A549 (cell line): ENCODE data around the gene SLC66A2. TPM values are rescaled to one million over a fixed set of nuclear protein-coding genes. Genes with fewer than 3 reads are reported as not detected.

Experiments
- ATAC-seq, 2 experiments: fragments of 200-7000 bp in 1 of 2; fragments of >200 bp in 1 of 2; cut with Nextera tagmentation in 1 of 2; cut with Tn5 transposase in 1 of 2; 3 replicates each; pipeline versions ENCODE4 v1.8.0 to v1.9.1; 2018 to 2020; ENCODE audit warnings: mild to moderate bottlenecking in 1 of 2, moderate library complexity in 1 of 2
- CTCF ChIA-PET: fragments of 300-600 bp; sonication (Branson Sonifier 250); formaldehyde crosslinking; extraction: SDS; loops from one replicate; lab custom pipeline; 2021; ENCODE audit warnings: antibody characterized with exemption, inconsistent platforms; lab: Yijun Ruan, JAX
- POLR2A ChIA-PET: fragments of 350-600 bp; formaldehyde crosslinking; extraction: SDS; loops from one replicate; lab custom pipeline; 2021; ENCODE audit warnings: antibody characterized with exemption, inconsistent platforms; lab: Yijun Ruan, JAX
- DNase-seq, 2 experiments: peaks; one replicate each; pipeline versions ENCODE4 v3.0.0 to v3.0.0-alpha.2; 2011 to 2016; ENCODE audit warnings: low read depth in 1 of 2, low spot score in 1 of 2
- FAIRE-seq: peaks from 2 replicates; lab custom pipeline; 2011; peaks lifted over from hg19 to GRCh38; lab: Jason Lieb, UNC
- H3K27ac ChIP-seq, 2 experiments: fragments of >200 bp; sonication (Bioruptor Twin); formaldehyde crosslinking; 3 replicates each; pipeline ENCODE4 v1.5.1; 2016 to 2017
- H3K4me1 ChIP-seq: fragments of >200 bp; sonication (Bioruptor Twin); formaldehyde crosslinking; 3 replicates; pipeline ENCODE4 v1.6.1; 2016
- H3K4me2 ChIP-seq: fragments of >200 bp; sonication (Bioruptor Twin); formaldehyde crosslinking; 3 replicates; pipeline ENCODE4 v1.6.1; 2016
- H3K4me3 ChIP-seq: fragments of >200 bp; sonication (Bioruptor Twin); formaldehyde crosslinking; 3 replicates; pipeline ENCODE4 v1.5.1; 2016
- H3K9me3 ChIP-seq: fragments of >200 bp; sonication (Bioruptor Twin); formaldehyde crosslinking; 3 replicates; pipeline ENCODE4 v1.6.1; 2016
- BCL3 ChIP-seq: fragments of >200 bp; sonication (Bioruptor Twin); formaldehyde crosslinking; IDR thresholded peaks from 3 replicates; pipeline ENCODE4 v1.6.1; 2016
- CBX2 ChIP-seq: fragments of 200-600 bp; sonication (generic); IDR thresholded peaks from 2 replicates; pipeline ENCODE4 v1.6.1; 2016; ENCODE audit warnings: low read depth, mild to moderate bottlenecking, borderline replicate concordance
- ELK1 ChIP-seq: fragments of 150-350 bp; IDR thresholded peaks from 2 replicates; pipeline ENCODE4 v1.6.1; 2014; ENCODE audit warnings: low read depth, mild to moderate bottlenecking, low read length
- EP300 ChIP-seq, 2 experiments: fragments of >200 bp; sonication (Bioruptor Twin); formaldehyde crosslinking; IDR thresholded peaks; 2 replicates in 1 of 2; 3 replicates in 1 of 2; pipeline ENCODE4 v1.6.1; 2016 to 2017
- ESRRA ChIP-seq: fragments of 150-350 bp; IDR thresholded peaks from 2 replicates; pipeline ENCODE4 v1.6.1; 2014; ENCODE audit warnings: mild to moderate bottlenecking, low read length, borderline replicate concordance
- FOSL2 ChIP-seq, 2 experiments: fragments of 450-650 bp in 1 of 2; fragments of >200 bp in 1 of 2; sonication (Bioruptor Twin) in 1 of 2; formaldehyde crosslinking; IDR thresholded peaks; 2 replicates each; pipeline versions ENCODE4 v1.5.0 to v1.6.1; 2016 to 2020; ENCODE audit warnings: mild to moderate bottlenecking in 1 of 2, moderate library complexity in 1 of 2
- FOXS1 ChIP-seq: fragments of 250-450 bp; sonication (Bioruptor Pico); IDR thresholded peaks from 2 replicates; pipeline ENCODE4 v1.5.0; 2020; ENCODE audit warnings: mild to moderate bottlenecking, moderate library complexity
- HDAC2 ChIP-seq: fragments of 200-600 bp; sonication (generic); IDR thresholded peaks from 2 replicates; pipeline ENCODE4 v1.6.1; 2016
- HEYL ChIP-seq: fragments of 250-450 bp; sonication (Bioruptor Pico); IDR thresholded peaks from 2 replicates; pipeline ENCODE4 v1.8.0; 2021; ENCODE audit warnings: mild to moderate bottlenecking, moderate library complexity
- HOXA7 ChIP-seq: fragments of 250-450 bp; sonication (Bioruptor Pico); IDR thresholded peaks from 2 replicates; pipeline ENCODE4 v1.5.0; 2020; ENCODE audit warnings: mild to moderate bottlenecking, moderate library complexity
- JUN ChIP-seq, 2 experiments: fragments of >200 bp; sonication (Bioruptor Twin); formaldehyde crosslinking; IDR thresholded peaks; 2 replicates in 1 of 2; 3 replicates in 1 of 2; pipeline ENCODE4 v1.6.1; 2016 to 2017
- JUNB ChIP-seq: fragments of >200 bp; sonication (Bioruptor Twin); formaldehyde crosslinking; IDR thresholded peaks from 2 replicates; pipeline ENCODE4 v1.6.1; 2016
- RAD21 ChIP-seq, 2 experiments: fragments of >200 bp in 1 of 2; sonication (Bioruptor Twin) in 1 of 2; formaldehyde crosslinking in 1 of 2; IDR thresholded peaks in 1 of 2; conservative IDR thresholded peaks in 1 of 2; 2 replicates in 1 of 2; 3 replicates in 1 of 2; pipeline ENCODE4 v1.6.1; 2012 to 2018; ENCODE audit warnings: inconsistent platforms in 1 of 2
- RCOR1 ChIP-seq: fragments of 150-350 bp; IDR thresholded peaks from 2 replicates; pipeline ENCODE4 v1.6.1; 2014; ENCODE audit warnings: antibody characterized with exemption, low read length, low read depth
- RFX5 ChIP-seq: fragments of 450-650 bp; IDR thresholded peaks from 2 replicates; pipeline ENCODE4 v1.7.1; 2014; ENCODE audit warnings: antibody characterized with exemption, mild to moderate bottlenecking, moderate library complexity
- RNF2 ChIP-seq: fragments of 200-600 bp; sonication (generic); IDR thresholded peaks from 2 replicates; pipeline ENCODE4 v1.6.1; 2016; ENCODE audit warnings: low read depth, mild to moderate bottlenecking, antibody characterized with exemption, moderate library complexity, borderline replicate concordance
- SMC3 ChIP-seq: fragments of >200 bp; sonication (Bioruptor Twin); formaldehyde crosslinking; IDR thresholded peaks from 3 replicates; pipeline ENCODE4 v1.6.1; 2018; ENCODE audit warnings: inconsistent platforms
- USF2 ChIP-seq: fragments of 450-650 bp; IDR thresholded peaks from 2 replicates; pipeline ENCODE4 v1.6.1; 2014; ENCODE audit warnings: antibody characterized with exemption
- ZC3H11A ChIP-seq: fragments of 450-650 bp; IDR thresholded peaks from 2 replicates; pipeline ENCODE4 v1.6.1; 2014; ENCODE audit warnings: antibody characterized with exemption, mild to moderate bottlenecking
- ZFP36 ChIP-seq: fragments of 450-650 bp; IDR thresholded peaks from 2 replicates; pipeline ENCODE4 v1.6.1; 2014; ENCODE audit warnings: borderline replicate concordance; ENCODE audit not compliant: partially characterized antibody
- ZSCAN20 ChIP-seq: fragments of 250-450 bp; sonication (Bioruptor Pico); IDR thresholded peaks from 2 replicates; pipeline ENCODE4 v1.8.0; 2022; ENCODE audit warnings: mild to moderate bottlenecking, moderate library complexity
- WGBS: methylation state at CpG from one replicate; pipeline ENCODE4 v1.1.6; 2017; ENCODE audit errors: missing lambda C conversion rate; 5-methylcytosine and 5-hydroxymethylcytosine counted together
- polyA plus RNA-seq, 4 experiments: library from polyadenylated mRNA; depleted of rRNA in 3 of 4; stranded (reverse); fragments of >200 nt; fragmentation: RNase III in 1 of 4; extraction: RNeasy Plus Mini Kit Qiagen cat#74134 plus additional on column Dnase treatment in 1 of 4; gene quantifications; 2 replicates in 3 of 4; 3 replicates in 1 of 4; pipeline ENCODE4 v1.2.3, GENCODE V29; 2011 to 2017

SLC66A2 gene
- polyA plus RNA-seq, 2 of the 4 experiments (the other 2 are of a cell fraction) = 4.8 to 11.5 TPM

- TF ChIP-seq ZC3H11A (no peak), RFX5 (no peak)
- no peak for ATAC-seq
- CTCF ChIA-PET = no interaction called here
- Histone ChIP-seq H3K9me3 (peaks cover 41% of the 10 kb centered on the region), H3K27ac (no peak overlapping the region), H3K4me2 (no peak overlapping the region), H3K4me3 (no peak overlapping the region), H3K4me1 (no peaks in the 10 kb centered on the region)
- POLR2A ChIA-PET = no interaction called here
- no peak for FAIRE-seq
- 60% methylated on average over 3 of the region's 3 CpGs for WGBS
- DNase-seq = no peak
These were observed 18.5 kb downstream of the SLC66A2 start for GRCh38 chr18:79932907-79933306.

- H3K27ac ChIP-seq = no peak overlapping the region
- WGBS = 67% methylated on average over 2 of the region's 2 CpGs
- no peak for TF ChIP-seq HDAC2
- no peak for TF ChIP-seq FOXS1 (CRISPR knock-in tag)
- no peak for TF ChIP-seq SMC3
- no peak for TF ChIP-seq RNF2
- no peak for TF ChIP-seq RAD21 (conservative IDR thresholded peaks at IDR 0.05 in 1 of 2, IDR thresholded peaks at IDR 0.05 in 1 of 2)
- TF ChIP-seq JUN (IDR thresholded peaks at IDR 0.05) = no peak
- no peak for TF ChIP-seq HEYL (CRISPR knock-in tag)
- TF ChIP-seq ZFP36 = no peak
- no peak for TF ChIP-seq FOSL2 (IDR thresholded peaks at IDR 0.05)
- TF ChIP-seq FOSL2 (CRISPR knock-in tag; IDR thresholded peaks at IDR 0.05) = no peak
- no peak for TF ChIP-seq RFX5
- no peak for TF ChIP-seq ELK1
- TF ChIP-seq RCOR1 = no peak
- no peak for TF ChIP-seq CBX2
- TF ChIP-seq JUNB = no peak
- no peak for TF ChIP-seq USF2
- no peak for TF ChIP-seq HOXA7 (CRISPR knock-in tag)
- TF ChIP-seq ESRRA = no peak
- TF ChIP-seq EP300 (IDR thresholded peaks at IDR 0.05) = no peak
- TF ChIP-seq ZSCAN20 (CRISPR knock-in tag) = no peak
- TF ChIP-seq BCL3 = no peak
- TF ChIP-seq, all 56 proteins: peak for 0
- Histone ChIP-seq H3K9me3 (peaks cover 41% of the 10 kb centered on the region), H3K4me1 (no peaks in the 10 kb centered on the region), H3K4me3 (no peak overlapping the region), H3K4me2 (no peak overlapping the region)
- no peak for DNase-seq
- POLR2A ChIA-PET = no interaction called here
- no peak for FAIRE-seq
- no peak for ATAC-seq
- CTCF ChIA-PET = no interaction called here
These were observed 20.0 kb downstream of the SLC66A2 start for GRCh38 chr18:79931475-79931874.

- 56% methylated on average over 2 of the region's 2 CpGs for WGBS
- Histone ChIP-seq H3K9me3 (peaks cover 35% of the 10 kb centered on the region), H3K4me3 (no peak overlapping the region), H3K4me2 (no peak overlapping the region), H3K27ac (no peak overlapping the region), H3K4me1 (no peaks in the 10 kb centered on the region)
- DNase-seq = no peak
- ChIA-PET POLR2A (no interaction called here), CTCF (no interaction called here)
- ATAC-seq = no peak
- FAIRE-seq = no peak
- TF ChIP-seq FOXS1 (CRISPR knock-in tag) (peak; percentile 72; the same call in 1 of the 2 replicates), EP300 (IDR thresholded peaks at IDR 0.05) (no peak)
- TF ChIP-seq, all 56 proteins: peak for 1
These were observed 21.3 kb downstream of the SLC66A2 start for GRCh38 chr18:79930020-79930642.
